HFF-Myc (cell line): Measurements from ENCODE around the gene SHMT2.
"Not testable (repeated sequence)": the region's sequence is repeated elsewhere in the genome, so short reads cannot be mapped to it uniquely, and the experiment has no call there.

Experiments used
- DNase-seq: peaks from one replicate; pipeline ENCODE4 v3.0.0-alpha.2; 2011; ENCODE audit warnings: low read depth; ENCODE audit errors: extremely low read depth
- H3K4me3 ChIP-seq: replicated peaks from 2 replicates; pipeline ENCODE4 v1.5.1; 2011; ENCODE audit warnings: low read depth, mild to moderate bottlenecking, control low read depth, low read length
- TF ChIP-seq, protein P1 (sequence below): IDR thresholded peaks from 2 replicates; pipeline ENCODE4 v1.5.1; 2012; ENCODE audit warnings: mild to moderate bottlenecking, low read depth, low read length, control low read depth; ENCODE audit errors: missing control alignments

SHMT2 gene

DNA sequence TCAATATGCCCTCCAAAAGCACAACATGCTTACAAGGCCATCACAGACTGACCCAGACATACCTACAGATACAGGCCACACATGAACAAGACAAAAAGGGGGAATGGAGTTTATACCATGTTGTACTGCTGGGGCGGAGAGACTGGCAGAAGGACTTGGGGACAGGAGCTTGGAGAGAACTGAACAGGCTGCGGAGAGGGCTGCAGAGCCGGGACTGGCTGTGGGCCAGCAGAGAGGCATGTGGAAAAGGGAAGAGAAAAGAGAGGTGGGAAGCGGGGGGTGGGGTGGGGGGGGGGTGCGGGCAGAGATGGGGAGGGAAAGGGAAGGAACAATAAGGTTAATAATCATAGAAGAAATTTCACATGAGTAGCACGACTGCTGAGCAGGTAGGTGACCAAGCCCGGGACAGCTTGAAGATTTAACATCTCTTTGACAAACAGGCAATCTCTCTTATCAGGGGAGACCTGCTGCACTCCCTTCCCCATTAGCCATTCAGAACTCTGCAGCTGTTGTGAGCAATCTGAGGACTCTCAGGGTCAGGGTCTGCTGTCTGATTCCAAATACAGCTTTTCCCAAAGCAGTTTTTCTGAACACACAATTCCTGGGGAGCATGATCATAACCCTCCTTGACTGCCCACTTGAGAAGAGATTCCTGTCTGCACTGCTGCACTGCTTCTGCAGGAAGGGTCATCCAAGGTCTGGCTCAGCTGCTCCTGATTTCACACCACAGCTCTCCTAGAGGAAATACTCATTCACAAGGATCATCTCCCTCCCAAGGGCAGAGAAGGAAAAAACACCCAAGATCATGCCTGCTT lies 43.0 kb downstream of the SHMT2 start:
- DNase-seq, result no peak
- TF ChIP-seq, protein P1, sequence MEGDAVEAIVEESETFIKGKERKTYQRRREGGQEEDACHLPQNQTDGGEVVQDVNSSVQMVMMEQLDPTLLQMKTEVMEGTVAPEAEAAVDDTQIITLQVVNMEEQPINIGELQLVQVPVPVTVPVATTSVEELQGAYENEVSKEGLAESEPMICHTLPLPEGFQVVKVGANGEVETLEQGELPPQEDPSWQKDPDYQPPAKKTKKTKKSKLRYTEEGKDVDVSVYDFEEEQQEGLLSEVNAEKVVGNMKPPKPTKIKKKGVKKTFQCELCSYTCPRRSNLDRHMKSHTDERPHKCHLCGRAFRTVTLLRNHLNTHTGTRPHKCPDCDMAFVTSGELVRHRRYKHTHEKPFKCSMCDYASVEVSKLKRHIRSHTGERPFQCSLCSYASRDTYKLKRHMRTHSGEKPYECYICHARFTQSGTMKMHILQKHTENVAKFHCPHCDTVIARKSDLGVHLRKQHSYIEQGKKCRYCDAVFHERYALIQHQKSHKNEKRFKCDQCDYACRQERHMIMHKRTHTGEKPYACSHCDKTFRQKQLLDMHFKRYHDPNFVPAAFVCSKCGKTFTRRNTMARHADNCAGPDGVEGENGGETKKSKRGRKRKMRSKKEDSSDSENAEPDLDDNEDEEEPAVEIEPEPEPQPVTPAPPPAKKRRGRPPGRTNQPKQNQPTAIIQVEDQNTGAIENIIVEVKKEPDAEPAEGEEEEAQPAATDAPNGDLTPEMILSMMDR, result no peak
- no peak overlapping the region for H3K4me3 ChIP-seq

DNA sequence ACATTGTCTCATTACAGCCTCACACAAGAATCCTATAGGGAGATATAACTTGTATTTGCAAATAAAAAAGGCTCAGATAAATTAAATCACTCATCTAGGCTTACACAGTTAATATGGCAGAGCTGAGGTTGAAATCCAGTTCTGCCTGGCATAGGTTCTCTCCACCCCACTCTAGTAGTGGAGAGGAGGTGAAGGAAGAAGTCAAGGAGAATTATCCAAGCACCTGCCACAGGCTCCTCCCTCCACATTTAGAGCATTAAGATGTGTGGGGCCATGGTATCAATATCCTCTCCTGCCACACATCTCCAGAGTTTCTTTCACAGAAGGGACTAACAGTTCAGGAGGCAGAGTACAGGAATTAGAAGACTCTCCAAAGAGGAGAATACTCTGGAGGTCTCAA lies 44.0 kb downstream of the SHMT2 start:
- H3K4me3 ChIP-seq, result no peak overlapping the region
- no peak for DNase-seq
- TF ChIP-seq, protein P1, result no peak

DNA sequence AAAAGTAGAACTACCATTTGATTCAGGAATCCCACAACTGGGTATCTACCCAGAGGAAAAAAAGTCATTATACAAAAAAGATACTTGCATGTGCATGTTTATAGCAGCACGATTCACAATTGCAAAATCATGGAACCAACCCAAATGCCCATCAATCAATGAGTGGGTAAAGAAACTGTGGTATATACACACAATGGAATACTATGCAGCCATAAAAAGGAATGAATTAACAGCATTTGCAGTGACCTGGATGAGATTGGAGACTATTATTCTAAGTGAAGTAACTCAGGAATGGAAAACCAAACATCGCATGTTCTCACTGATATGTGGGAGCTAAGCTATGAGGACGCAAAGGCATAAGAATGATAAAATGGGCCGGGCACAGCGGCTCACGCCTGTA lies 46.7 kb downstream of the SHMT2 start:
- DNase-seq, H3K4me3 ChIP-seq: not testable (repeated sequence)

DNA sequence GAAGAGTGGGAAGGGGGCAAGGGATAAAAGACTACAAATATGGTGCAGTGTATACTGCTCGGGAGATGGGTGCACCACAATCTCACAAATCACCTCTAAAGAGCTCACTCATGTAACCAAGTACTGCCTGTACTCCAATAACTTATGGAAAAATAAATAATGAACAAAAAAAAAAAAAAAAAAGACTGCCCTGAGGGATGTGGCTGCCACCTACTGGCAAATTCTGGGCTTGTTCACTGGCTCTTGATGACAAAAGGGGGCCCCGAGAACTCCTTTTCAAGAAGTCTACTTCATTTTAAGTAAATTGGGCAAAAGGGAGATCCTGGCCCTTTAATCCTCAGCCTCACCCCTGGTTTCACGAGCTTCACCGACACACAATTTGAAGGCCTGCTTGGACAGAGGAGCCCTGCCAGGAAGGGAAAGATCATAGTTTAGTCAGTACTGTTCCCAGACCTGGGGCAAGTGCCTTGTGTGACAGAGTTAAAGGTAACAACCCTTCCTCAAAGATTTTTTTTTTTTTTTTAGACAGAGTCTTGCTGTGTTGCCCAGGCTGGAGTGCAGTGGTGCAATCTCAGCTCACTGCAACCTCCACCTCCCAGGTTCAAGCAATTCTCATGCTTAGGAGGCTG lies 47.5 kb downstream of the SHMT2 start:
- H3K4me3 ChIP-seq, result no peak overlapping the region
- DNase-seq, result no peak
- TF ChIP-seq, protein P1, result peak; percentile 54

DNA sequence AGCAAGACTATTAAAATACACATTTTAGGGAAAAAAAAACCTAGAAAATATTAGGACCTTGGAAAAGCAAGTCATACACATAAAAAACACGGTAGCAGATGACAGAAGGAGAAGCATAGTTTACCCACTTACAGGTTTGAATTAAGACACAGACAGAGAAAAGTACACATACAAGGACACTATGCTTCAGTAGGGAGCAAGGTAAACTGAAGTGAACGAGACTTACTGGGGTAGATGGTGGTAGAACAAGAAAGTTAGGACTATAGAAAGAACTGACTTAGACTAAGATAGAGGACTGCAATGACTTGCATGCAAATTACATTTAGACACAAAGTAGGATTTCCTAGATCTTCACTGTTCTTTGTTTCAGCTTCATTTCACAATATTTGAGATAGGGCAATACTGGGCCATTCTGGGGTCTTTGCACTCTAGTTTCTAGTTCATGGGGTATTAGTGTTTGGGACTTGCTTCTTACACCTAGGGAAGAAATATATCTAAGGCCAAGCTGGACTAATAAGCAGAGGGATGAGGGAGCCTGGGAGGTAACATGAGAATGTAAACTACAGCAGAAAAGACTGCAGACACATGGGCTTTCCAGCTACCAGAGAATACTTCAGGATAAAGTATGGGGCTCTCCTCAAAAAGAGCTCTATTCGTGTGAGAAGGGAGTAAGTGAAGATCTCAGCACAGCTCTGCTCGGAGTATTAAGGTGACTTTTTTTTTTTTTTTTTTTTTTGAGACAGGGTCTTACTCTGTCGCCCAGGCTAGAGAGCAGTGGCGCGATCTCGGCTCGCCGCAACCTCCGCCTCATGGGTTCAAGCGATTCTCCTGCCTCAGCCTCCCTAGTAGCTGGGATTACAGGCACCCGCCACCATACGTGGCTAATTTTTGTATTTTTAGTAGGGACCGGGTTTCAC lies 49.2 kb downstream of the SHMT2 start:
- no peak for DNase-seq
- TF ChIP-seq, protein P1, result no peak
- no peak overlapping the region for H3K4me3 ChIP-seq

DNA sequence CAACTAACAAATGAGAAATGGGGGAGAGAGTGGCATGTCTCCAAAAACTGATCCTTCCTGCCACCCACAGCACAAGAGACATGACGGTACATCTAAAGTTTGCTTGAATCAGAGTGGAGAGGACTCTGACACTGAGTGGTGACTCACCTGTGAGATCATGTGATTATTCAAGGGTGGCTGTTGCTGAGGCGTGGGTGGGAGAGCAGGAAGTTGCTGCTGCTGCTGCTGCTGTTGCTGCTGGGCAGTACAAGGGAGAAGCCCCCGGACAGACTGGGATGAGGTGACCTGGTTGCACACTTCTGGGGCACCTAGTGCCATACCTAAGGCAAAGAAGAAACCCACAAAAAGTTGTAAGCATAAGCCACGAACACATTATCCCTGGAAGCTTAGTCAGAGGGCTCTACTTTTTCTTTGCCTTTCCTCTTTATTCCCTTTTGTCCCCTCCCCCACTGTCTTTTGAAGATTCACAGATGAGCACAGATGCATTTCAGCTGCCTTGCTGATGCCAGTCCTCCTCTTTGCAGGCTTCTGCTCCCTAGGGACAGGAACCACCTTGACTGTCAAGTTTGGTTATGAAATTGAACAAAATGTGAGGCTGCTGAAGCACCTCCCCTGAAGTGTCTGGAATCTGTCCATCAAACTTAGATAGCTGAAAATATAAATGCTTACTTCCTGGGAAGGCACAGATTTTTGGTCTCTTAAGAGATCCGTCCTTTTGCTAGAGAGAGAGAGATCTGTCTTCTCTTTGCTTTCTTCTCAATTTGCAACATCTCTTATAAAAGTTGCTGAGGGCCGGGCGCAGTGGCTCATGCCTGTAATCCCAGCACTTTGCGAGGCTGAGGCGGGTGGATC lies 50.9 kb downstream of the SHMT2 start:
- peak overlapping the region; percentile 25; the same call in 1 of the 2 replicates for H3K4me3 ChIP-seq
- TF ChIP-seq, protein P1, result no peak
- peak; percentile 87 for DNase-seq

DNA sequence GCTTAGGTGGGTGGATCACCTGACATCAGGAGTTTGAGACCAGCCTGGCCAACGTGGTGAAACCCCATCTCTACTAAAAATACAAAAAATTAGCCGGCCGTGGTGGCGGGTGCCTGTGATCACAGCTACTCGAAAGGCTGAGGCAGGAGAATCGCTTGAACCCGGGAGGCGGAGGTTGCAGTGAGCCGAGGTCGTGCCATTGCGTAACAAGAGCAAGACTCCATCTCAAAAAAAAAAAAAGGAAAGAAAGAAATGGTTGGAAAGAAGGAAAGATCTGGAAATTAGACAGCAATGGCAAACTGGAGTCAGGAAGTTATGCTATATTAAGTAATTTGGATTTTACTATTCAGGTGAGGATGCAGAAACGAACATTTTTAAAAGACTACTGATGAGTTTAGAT lies 52.6 kb downstream of the SHMT2 start:
- H3K4me3 ChIP-seq, DNase-seq: not testable (repeated sequence)
